Osteoblast (primary cell): ENCODE data around the gene ATP6V1D. TPM values are rescaled to one million over a fixed set of nuclear protein-coding genes. Genes with fewer than 3 reads are reported as not detected.
A peak's percentile ranks its signal among the peaks of the same experiment; 100 is the strongest.
"Not testable (repeated sequence)": the region's sequence is repeated elsewhere in the genome, so short reads cannot be mapped to it uniquely, and the experiment has no call there.

Experiments
- DNase-seq: peaks from one replicate; pipeline ENCODE4 v3.0.0; 2011; ENCODE audit warnings: low spot score, mixed read lengths; ENCODE audit not compliant: insufficient read length; ENCODE audit errors: missing footprints
- H2AFZ ChIP-seq: 2 replicates; pipeline ENCODE4 v1.6.0; 2011; ENCODE audit warnings: mild to moderate bottlenecking, low read length
- H3K27ac ChIP-seq: 2 replicates; pipeline ENCODE4 v1.5.1; 2011; ENCODE audit warnings: mild to moderate bottlenecking, low read depth, low read length, moderate library complexity
- H3K27me3 ChIP-seq: 2 replicates; pipeline ENCODE4 v1.6.0; 2012; ENCODE audit warnings: mild to moderate bottlenecking, control low read depth, inconsistent platforms, low read length, moderate library complexity; ENCODE audit not compliant: insufficient read depth
- H3K36me3 ChIP-seq: 2 replicates; pipeline ENCODE4 v1.5.1; 2011; ENCODE audit warnings: mild to moderate bottlenecking, low read length, control low read depth, moderate library complexity; ENCODE audit not compliant: insufficient read depth
- H3K4me1 ChIP-seq: 2 replicates; pipeline ENCODE4 v1.5.1; 2011; ENCODE audit warnings: mild to moderate bottlenecking, low read length, control low read depth, moderate library complexity; ENCODE audit not compliant: insufficient read depth
- H3K4me2 ChIP-seq: 2 replicates; pipeline ENCODE4 v1.6.0; 2011; ENCODE audit warnings: mild to moderate bottlenecking, low read length; ENCODE audit not compliant: insufficient read depth
- H3K4me3 ChIP-seq: fragments of 200-600 bp; sonication (generic); 3 replicates; pipeline ENCODE4 v1.5.1; 2012; ENCODE audit warnings: mild to moderate bottlenecking, low read length, inconsistent platforms; ENCODE audit not compliant: insufficient read depth
- H3K79me2 ChIP-seq: 2 replicates; pipeline ENCODE4 v1.6.0; 2012; ENCODE audit warnings: mild to moderate bottlenecking, low read length, control low read depth, inconsistent platforms; ENCODE audit not compliant: insufficient read depth
- H3K9me3 ChIP-seq: 2 replicates; pipeline ENCODE4 v1.5.1; 2011; ENCODE audit warnings: low read depth, low read length, control low read depth
- H4K20me1 ChIP-seq: 2 replicates; pipeline ENCODE4 v1.6.0; 2012; ENCODE audit warnings: mild to moderate bottlenecking, low read length, control low read depth; ENCODE audit not compliant: insufficient read depth
- total RNA-seq: library from RNA; depleted of rRNA; stranded (reverse); fragments of >200 nt; gene quantifications from 2 replicates; pipeline ENCODE4 v1.2.3, GENCODE V29; 2012
- TF ChIP-seq, protein P1 (sequence below): IDR thresholded peaks from 2 replicates; pipeline ENCODE4 v1.5.1; 2011; ENCODE audit warnings: mild to moderate bottlenecking, low read depth, low read length, moderate library complexity; ENCODE audit errors: extremely low read depth

The ATP6V1D gene
- total RNA-seq, 1 donor = 140 TPM

DNA sequence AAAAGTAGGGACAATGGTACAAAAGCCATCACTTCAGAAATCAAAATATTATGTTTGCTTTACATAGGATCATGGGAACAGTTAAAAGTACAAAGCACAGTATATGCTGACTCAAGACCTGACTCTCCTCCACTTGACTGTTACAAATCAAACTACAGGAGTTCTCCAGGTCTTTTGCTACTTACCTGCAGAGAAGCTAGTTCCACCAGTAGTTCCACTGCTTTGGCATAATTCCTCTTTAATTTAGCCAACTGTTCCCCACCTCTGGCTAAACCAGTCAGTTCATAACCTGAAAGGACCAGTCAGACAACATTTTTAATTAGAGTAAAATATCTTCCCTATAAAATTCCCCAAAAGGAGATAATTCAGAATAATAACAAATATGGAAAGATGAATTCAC is 14.0 kb downstream of the ATP6V1D start:
- no peaks in the 10 kb centered on the region for H3K27me3 ChIP-seq
- H3K4me3 ChIP-seq = no peak overlapping the region
- TF ChIP-seq, protein P1, sequence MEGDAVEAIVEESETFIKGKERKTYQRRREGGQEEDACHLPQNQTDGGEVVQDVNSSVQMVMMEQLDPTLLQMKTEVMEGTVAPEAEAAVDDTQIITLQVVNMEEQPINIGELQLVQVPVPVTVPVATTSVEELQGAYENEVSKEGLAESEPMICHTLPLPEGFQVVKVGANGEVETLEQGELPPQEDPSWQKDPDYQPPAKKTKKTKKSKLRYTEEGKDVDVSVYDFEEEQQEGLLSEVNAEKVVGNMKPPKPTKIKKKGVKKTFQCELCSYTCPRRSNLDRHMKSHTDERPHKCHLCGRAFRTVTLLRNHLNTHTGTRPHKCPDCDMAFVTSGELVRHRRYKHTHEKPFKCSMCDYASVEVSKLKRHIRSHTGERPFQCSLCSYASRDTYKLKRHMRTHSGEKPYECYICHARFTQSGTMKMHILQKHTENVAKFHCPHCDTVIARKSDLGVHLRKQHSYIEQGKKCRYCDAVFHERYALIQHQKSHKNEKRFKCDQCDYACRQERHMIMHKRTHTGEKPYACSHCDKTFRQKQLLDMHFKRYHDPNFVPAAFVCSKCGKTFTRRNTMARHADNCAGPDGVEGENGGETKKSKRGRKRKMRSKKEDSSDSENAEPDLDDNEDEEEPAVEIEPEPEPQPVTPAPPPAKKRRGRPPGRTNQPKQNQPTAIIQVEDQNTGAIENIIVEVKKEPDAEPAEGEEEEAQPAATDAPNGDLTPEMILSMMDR = no peak
- H3K9me3 ChIP-seq = no peaks in the 10 kb centered on the region
- no peak overlapping the region for H3K27ac ChIP-seq
- H3K4me1 ChIP-seq = no peaks in the 10 kb centered on the region
- no peaks in the 10 kb centered on the region for H3K79me2 ChIP-seq
- H3K4me2 ChIP-seq = no peak overlapping the region
- no peak for DNase-seq
- H3K36me3 ChIP-seq = peaks cover 68% of the 10 kb centered on the region
- H2AFZ ChIP-seq = no peak overlapping the region
- H4K20me1 ChIP-seq = no peaks in the 10 kb centered on the region

DNA sequence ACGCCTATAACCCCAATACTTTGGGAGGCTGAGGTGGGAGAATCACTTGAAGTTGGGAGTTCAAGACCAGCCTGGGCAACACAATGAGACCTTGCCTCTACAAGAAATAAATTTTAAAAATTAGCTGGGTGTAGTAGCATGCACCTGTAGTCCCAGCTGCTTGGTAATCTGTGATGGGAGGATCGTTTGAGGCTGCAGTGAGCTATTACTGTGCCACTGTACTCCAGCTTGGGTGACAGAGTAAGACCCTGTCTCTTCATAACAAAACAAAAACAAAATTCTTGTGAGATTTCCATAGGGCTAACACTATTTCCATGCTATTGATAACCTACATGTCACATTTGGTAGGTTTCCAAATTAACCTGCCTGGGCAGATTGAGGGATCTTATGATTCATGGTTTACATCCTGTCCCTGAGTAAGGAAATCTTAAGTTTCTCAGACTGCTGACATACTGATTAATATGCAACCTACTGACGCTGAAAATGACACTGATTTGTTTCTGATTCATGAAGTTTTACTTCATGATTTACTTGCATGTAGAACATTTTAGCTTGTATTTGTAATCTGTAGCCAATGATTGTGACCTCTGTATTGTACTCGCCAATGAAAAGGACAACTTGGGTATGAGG is 15.9 kb downstream of the ATP6V1D start:
- Histone ChIP-seq H2AFZ (no peak overlapping the region), H3K9me3 (no peaks in the 10 kb centered on the region), H3K4me1 (no peaks in the 10 kb centered on the region), H3K27ac (no peak overlapping the region), H3K36me3 (peaks cover 66% of the 10 kb centered on the region), H3K4me3 (no peak overlapping the region), H3K4me2 (no peak overlapping the region), H3K27me3 (no peaks in the 10 kb centered on the region), H3K79me2 (no peaks in the 10 kb centered on the region), H4K20me1 (no peaks in the 10 kb centered on the region)
- DNase-seq = no peak
- TF ChIP-seq, protein P1 = no peak

DNA sequence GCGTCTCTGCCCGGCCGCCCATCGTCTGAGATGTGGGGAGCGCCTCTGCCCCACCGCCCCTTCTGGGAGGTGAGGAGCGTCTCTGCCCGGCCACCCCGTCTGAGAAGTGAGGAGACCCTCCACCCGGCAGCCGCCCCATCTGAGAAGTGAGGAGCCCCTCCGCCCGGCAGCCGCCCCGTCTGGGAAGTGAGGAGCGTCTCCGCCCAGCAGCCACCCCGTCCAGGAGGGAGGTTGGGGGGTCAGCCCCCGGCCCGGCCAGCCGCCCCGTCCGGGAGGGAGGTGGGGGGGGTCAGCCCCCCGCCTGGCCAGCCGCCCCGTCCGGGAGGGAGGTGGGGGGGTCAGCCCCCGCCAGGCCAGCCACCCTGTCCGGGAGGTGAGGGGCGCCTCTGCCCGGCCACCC is 18.4 kb downstream of the ATP6V1D start:
- H4K20me1 ChIP-seq, H3K4me2 ChIP-seq, H3K79me2 ChIP-seq, DNase-seq, H3K4me3 ChIP-seq, H3K27ac ChIP-seq, H2AFZ ChIP-seq, H3K4me1 ChIP-seq, H3K9me3 ChIP-seq, H3K27me3 ChIP-seq: not testable (repeated sequence)
- H3K36me3 ChIP-seq = peaks cover 68% of the 10 kb centered on the region

DNA sequence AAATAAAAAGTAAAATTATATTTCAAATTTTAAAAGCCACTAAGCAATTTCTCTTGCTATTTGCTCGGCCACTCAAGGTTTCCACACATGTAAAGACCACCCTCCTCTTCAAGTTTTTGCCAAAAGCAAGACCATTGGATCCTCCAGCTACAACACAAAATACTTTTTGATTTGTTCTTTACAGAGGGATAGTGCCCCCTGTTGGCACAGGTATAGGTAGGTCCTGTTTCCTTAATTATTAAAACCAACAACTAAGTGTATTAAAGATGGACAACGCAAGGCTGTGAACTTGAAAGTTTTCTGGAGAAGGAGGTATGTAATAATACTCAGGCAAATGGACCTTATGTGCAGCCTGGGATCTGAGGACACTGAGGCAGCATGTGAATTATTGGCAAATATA is 23.8 kb downstream of the ATP6V1D start:
- TF ChIP-seq, protein P1 = peak; percentile 52
- no peak overlapping the region for H3K27ac ChIP-seq
- no peaks in the 10 kb centered on the region for H3K4me1 ChIP-seq
- H3K27me3 ChIP-seq = no peaks in the 10 kb centered on the region
- H3K36me3 ChIP-seq = peaks cover 86% of the 10 kb centered on the region
- no peak overlapping the region for H3K4me3 ChIP-seq
- H3K4me2 ChIP-seq = no peak overlapping the region
- H3K9me3 ChIP-seq = no peaks in the 10 kb centered on the region
- no peak overlapping the region for H2AFZ ChIP-seq
- no peak for DNase-seq
- H4K20me1 ChIP-seq = peaks cover 6% of the 10 kb centered on the region
- peaks cover 8% of the 10 kb centered on the region for H3K79me2 ChIP-seq
